GM19452 (cell line): Measurements from ENCODE around the gene OR10P1.
"Not testable (repeated sequence)": the region's sequence is repeated elsewhere in the genome, so short reads cannot be mapped to it uniquely, and the experiment has no call there.

Source experiments
- ATAC-seq: cut with Tn5 transposase; IDR thresholded peaks from one replicate; pipeline ENCODE4 v1.9.1; 2021; ENCODE audit not compliant: unreplicated experiment

OR10P1 gene

GRCh38 chr12:55636853-55637252, at the start of gene OR10P1:
OR10P1 (plus strand) TSS chr12:55636892; CDS start chr12:55636892, 0 bp downstream.
- ATAC-seq, result no peak

GRCh38 chr12:55590152-55590551, 46.5 kb upstream of the OR10P1 start:
- not testable (repeated sequence) for ATAC-seq

GRCh38 chr12:55607821-55608594, 28.7 kb upstream of the OR10P1 start:
- ATAC-seq, result no peak

- ATAC-seq, result no peak
These were observed 26.1 kb upstream of the OR10P1 start for GRCh38 chr12:55610598-55610997.

- ATAC-seq, result no peak
These were observed 24.0 kb upstream of the OR10P1 start for GRCh38 chr12:55612646-55613045.

- ATAC-seq, result no peak
These were observed 21.9 kb upstream of the OR10P1 start for GRCh38 chr12:55614764-55615163.

GRCh38 chr12:55619354-55620138, 17.1 kb upstream of the OR10P1 start:
- ATAC-seq, result peak; percentile 72

GRCh38 chr12:55624056-55624455, 12.6 kb upstream of the OR10P1 start:
- ATAC-seq, result peak; percentile 49

GRCh38 chr12:55626154-55626553, 10.5 kb upstream of the OR10P1 start:
- ATAC-seq, result no peak

- ATAC-seq, result no peak
These were observed 7.4 kb upstream of the OR10P1 start for GRCh38 chr12:55629058-55629841.

GRCh38 chr12:55631056-55631455, 5.6 kb upstream of the OR10P1 start:
- no peak for ATAC-seq

- ATAC-seq, result no peak
These were observed 5.0 kb upstream of the OR10P1 start for GRCh38 chr12:55631733-55632132.

- no peak for ATAC-seq
These were observed 3.5 kb upstream of the OR10P1 start for GRCh38 chr12:55633151-55633550.

- ATAC-seq, result no peak
These were observed 506 bp upstream of the OR10P1 start for GRCh38 chr12:55636116-55636655.

- no peak for ATAC-seq
These were observed 775 bp downstream of the OR10P1 start for GRCh38 chr12:55637467-55637866.

GRCh38 chr12:55641595-55641994, 4.9 kb downstream of the OR10P1 start:
- no peak for ATAC-seq

GRCh38 chr12:55642267-55642666, 5.6 kb downstream of the OR10P1 start:
- no peak for ATAC-seq

GRCh38 chr12:55642669-55643068, 6.0 kb downstream of the OR10P1 start:
- ATAC-seq, result no peak

- no peak for ATAC-seq
These were observed 7.9 kb downstream of the OR10P1 start for GRCh38 chr12:55644591-55644990.

- ATAC-seq, result no peak
These were observed 10.3 kb downstream of the OR10P1 start for GRCh38 chr12:55647027-55647426.

- not testable (repeated sequence) for ATAC-seq
These were observed 14.1 kb downstream of the OR10P1 start for GRCh38 chr12:55650620-55651298.
